NOMO-1 treated with DMSO at 0.1 percent for 48 hours (cell line): ENCODE measurements around the gene TICRR.
"Not testable (repeated sequence)": the region's sequence is repeated elsewhere in the genome, so short reads cannot be mapped to it uniquely, and the experiment has no call there.

ENCODE experiments used
- DNase-seq: peaks from one replicate; lab custom pipeline; 2025; ENCODE audit not compliant: unreplicated experiment; lab: John Stamatoyannopoulos, UW

Gene TICRR

GRCh38 chr15:89575146-89575655 is at the start of gene TICRR:
TICRR (plus strand) TSS chr15:89575469; CDS start chr15:89575587, 118 bp downstream.
- DNase-seq = peak; percentile 99

- no peak for DNase-seq
Observed at GRCh38 chr15:89526181-89526580, 49.1 kb upstream of the TICRR start.

- DNase-seq = no peak
Observed at GRCh38 chr15:89526601-89527441, 48.4 kb upstream of the TICRR start.

GRCh38 chr15:89528757-89529352 is 46.4 kb upstream of the TICRR start:
- no peak for DNase-seq

- DNase-seq = no peak
Observed at GRCh38 chr15:89530976-89531375, 44.3 kb upstream of the TICRR start.

- no peak for DNase-seq
Observed at GRCh38 chr15:89531796-89532537, 43.3 kb upstream of the TICRR start.

- no peak for DNase-seq
Observed at GRCh38 chr15:89533861-89534544, 41.3 kb upstream of the TICRR start.

GRCh38 chr15:89539027-89539426 is 36.2 kb upstream of the TICRR start:
- DNase-seq = no peak

GRCh38 chr15:89542369-89542768 is 32.9 kb upstream of the TICRR start:
- DNase-seq = no peak

- DNase-seq = no peak
Observed at GRCh38 chr15:89543389-89543788, 31.9 kb upstream of the TICRR start.

GRCh38 chr15:89549138-89549537 is 26.1 kb upstream of the TICRR start:
- not testable (repeated sequence) for DNase-seq

- no peak for DNase-seq
Observed at GRCh38 chr15:89550427-89550826, 24.8 kb upstream of the TICRR start.

GRCh38 chr15:89551550-89551949 is 23.7 kb upstream of the TICRR start:
- peak; percentile 61 for DNase-seq

- DNase-seq = no peak
Observed at GRCh38 chr15:89553632-89554031, 21.6 kb upstream of the TICRR start.

- no peak for DNase-seq
Observed at GRCh38 chr15:89554247-89554646, 21.0 kb upstream of the TICRR start.

GRCh38 chr15:89555768-89556167 is 19.5 kb upstream of the TICRR start:
- no peak for DNase-seq

- peak; percentile 50 for DNase-seq
Observed at GRCh38 chr15:89556413-89557262, 18.6 kb upstream of the TICRR start.

GRCh38 chr15:89559769-89560264 is 15.5 kb upstream of the TICRR start:
- no peak for DNase-seq

GRCh38 chr15:89566181-89566580 is 9.1 kb upstream of the TICRR start:
- no peak for DNase-seq
